GM13977 (cell line): ENCODE measurements around the gene PGBD2.
"Not testable (repeated sequence)": the region's sequence is repeated elsewhere in the genome, so short reads cannot be mapped to it uniquely, and the experiment has no call there.

ENCODE experiments used
- DNase-seq: peaks from one replicate; pipeline ENCODE4 v3.0.0; 2012; ENCODE audit warnings: low spot score
- in situ Hi-C: fragments of 300-500 bp; cut with MboI; formaldehyde crosslinking; loops from one replicate; pipeline ENCODE4 v1.12.0; 2022; ENCODE audit warnings: low sequenced_read_pairs, low pct_unique_long_range_greater_than_20kb, mixed read lengths, inconsistent platforms; ENCODE audit not compliant: unreplicated experiment

Gene PGBD2

GRCh38 chr1:248938173-248938809 lies 32.3 kb downstream of the PGBD2 start:
- in situ Hi-C loops, DNase-seq: not testable (repeated sequence)

- in situ Hi-C loops, DNase-seq: not testable (repeated sequence)
These were observed 38.3 kb downstream of the PGBD2 start for GRCh38 chr1:248944134-248944999.

- DNase-seq, in situ Hi-C loops: not testable (repeated sequence)
These were observed 39.0 kb downstream of the PGBD2 start for GRCh38 chr1:248945000-248945423.

GRCh38 chr1:248945453-248945852 lies 39.4 kb downstream of the PGBD2 start:
- DNase-seq, in situ Hi-C loops: not testable (repeated sequence)

- in situ Hi-C loops, DNase-seq: not testable (repeated sequence)
These were observed 39.9 kb downstream of the PGBD2 start for GRCh38 chr1:248945856-248946416.
